NCI-H748 (cell line): Measurements from ENCODE around the gene PAPPA2.

ENCODE experiments used
- DNase-seq: peaks from one replicate; lab custom pipeline; 2025; ENCODE audit not compliant: unreplicated experiment; lab: John Stamatoyannopoulos, UW

The PAPPA2 gene

GRCh38 chr1:176795929-176796328 is 333.0 kb downstream of the PAPPA2 start:
- peak; percentile 0 for DNase-seq

GRCh38 chr1:176796583-176796982 is 333.6 kb downstream of the PAPPA2 start:
- DNase-seq, result no peak

- peak; percentile 2 for DNase-seq
These were observed 336.4 kb downstream of the PAPPA2 start for GRCh38 chr1:176799327-176799726.

- DNase-seq, result peak; percentile 29
These were observed 338.1 kb downstream of the PAPPA2 start for GRCh38 chr1:176800978-176801513.

- DNase-seq, result peak; percentile 51
These were observed 338.6 kb downstream of the PAPPA2 start for GRCh38 chr1:176801514-176802020.

- DNase-seq, result no peak
These were observed 339.3 kb downstream of the PAPPA2 start for GRCh38 chr1:176802316-176802715.

GRCh38 chr1:176803042-176803441 is 340.1 kb downstream of the PAPPA2 start:
- no peak for DNase-seq

- no peak for DNase-seq
These were observed 340.6 kb downstream of the PAPPA2 start for GRCh38 chr1:176803596-176803995.

GRCh38 chr1:176809292-176809691 is 346.3 kb downstream of the PAPPA2 start:
- no peak for DNase-seq

GRCh38 chr1:176811511-176812288 is 348.7 kb downstream of the PAPPA2 start:
- DNase-seq, result no peak

- DNase-seq, result no peak
These were observed 352.6 kb downstream of the PAPPA2 start for GRCh38 chr1:176815621-176816020.

GRCh38 chr1:176816232-176816631 is 353.3 kb downstream of the PAPPA2 start:
- no peak for DNase-seq

- no peak for DNase-seq
These were observed 357.5 kb downstream of the PAPPA2 start for GRCh38 chr1:176820391-176821031.

- peak; percentile 88 for DNase-seq
These were observed 363.3 kb downstream of the PAPPA2 start for GRCh38 chr1:176826265-176826664.

GRCh38 chr1:176829261-176829660 is 366.3 kb downstream of the PAPPA2 start:
- no peak for DNase-seq

GRCh38 chr1:176831150-176831549 is 368.2 kb downstream of the PAPPA2 start:
- no peak for DNase-seq

GRCh38 chr1:176837708-176838107 is 374.7 kb downstream of the PAPPA2 start:
- peak; percentile 84 for DNase-seq

- no peak for DNase-seq
These were observed 375.5 kb downstream of the PAPPA2 start for GRCh38 chr1:176838276-176838995.

GRCh38 chr1:176839216-176839615 is 376.2 kb downstream of the PAPPA2 start:
- DNase-seq, result no peak

GRCh38 chr1:176841238-176841637 is 378.3 kb downstream of the PAPPA2 start:
- DNase-seq, result no peak
